ENCODE data around the gene TMEM80.

DNA sequence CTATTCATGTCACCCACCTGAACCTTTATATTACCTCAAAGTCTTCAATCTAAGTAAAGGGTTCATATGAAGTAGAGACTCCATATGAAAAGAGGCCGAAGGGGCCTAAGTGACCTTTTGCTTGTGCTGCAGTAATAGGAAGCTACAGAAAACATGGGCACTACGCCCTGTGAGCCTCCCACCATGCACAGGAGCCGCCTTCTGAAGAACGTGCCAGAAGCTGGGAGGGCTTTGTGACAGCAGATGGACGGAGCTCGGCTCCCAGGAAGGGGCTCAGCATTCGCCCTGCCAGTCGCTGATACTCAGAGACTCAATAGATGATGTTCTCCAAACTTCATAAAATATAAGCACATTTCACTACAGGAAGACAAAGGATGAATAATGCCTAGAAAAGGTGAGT is 21.8 kb upstream of the TMEM80 start:
- TF ChIP-seq, protein P1, sequence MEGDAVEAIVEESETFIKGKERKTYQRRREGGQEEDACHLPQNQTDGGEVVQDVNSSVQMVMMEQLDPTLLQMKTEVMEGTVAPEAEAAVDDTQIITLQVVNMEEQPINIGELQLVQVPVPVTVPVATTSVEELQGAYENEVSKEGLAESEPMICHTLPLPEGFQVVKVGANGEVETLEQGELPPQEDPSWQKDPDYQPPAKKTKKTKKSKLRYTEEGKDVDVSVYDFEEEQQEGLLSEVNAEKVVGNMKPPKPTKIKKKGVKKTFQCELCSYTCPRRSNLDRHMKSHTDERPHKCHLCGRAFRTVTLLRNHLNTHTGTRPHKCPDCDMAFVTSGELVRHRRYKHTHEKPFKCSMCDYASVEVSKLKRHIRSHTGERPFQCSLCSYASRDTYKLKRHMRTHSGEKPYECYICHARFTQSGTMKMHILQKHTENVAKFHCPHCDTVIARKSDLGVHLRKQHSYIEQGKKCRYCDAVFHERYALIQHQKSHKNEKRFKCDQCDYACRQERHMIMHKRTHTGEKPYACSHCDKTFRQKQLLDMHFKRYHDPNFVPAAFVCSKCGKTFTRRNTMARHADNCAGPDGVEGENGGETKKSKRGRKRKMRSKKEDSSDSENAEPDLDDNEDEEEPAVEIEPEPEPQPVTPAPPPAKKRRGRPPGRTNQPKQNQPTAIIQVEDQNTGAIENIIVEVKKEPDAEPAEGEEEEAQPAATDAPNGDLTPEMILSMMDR (IDR thresholded peaks at IDR 0.05), result no peak
- TF ChIP-seq POLR2AphosphoS5 (IDR thresholded peaks at IDR 0.05; ENCODE audit: insufficient read depth in 1 of 2, low read depth in 1 of 2), result no peak

Data from vagina (tissue), 2 donors.